ENCODE results near the gene FBN3.

Gene FBN3

DNA sequence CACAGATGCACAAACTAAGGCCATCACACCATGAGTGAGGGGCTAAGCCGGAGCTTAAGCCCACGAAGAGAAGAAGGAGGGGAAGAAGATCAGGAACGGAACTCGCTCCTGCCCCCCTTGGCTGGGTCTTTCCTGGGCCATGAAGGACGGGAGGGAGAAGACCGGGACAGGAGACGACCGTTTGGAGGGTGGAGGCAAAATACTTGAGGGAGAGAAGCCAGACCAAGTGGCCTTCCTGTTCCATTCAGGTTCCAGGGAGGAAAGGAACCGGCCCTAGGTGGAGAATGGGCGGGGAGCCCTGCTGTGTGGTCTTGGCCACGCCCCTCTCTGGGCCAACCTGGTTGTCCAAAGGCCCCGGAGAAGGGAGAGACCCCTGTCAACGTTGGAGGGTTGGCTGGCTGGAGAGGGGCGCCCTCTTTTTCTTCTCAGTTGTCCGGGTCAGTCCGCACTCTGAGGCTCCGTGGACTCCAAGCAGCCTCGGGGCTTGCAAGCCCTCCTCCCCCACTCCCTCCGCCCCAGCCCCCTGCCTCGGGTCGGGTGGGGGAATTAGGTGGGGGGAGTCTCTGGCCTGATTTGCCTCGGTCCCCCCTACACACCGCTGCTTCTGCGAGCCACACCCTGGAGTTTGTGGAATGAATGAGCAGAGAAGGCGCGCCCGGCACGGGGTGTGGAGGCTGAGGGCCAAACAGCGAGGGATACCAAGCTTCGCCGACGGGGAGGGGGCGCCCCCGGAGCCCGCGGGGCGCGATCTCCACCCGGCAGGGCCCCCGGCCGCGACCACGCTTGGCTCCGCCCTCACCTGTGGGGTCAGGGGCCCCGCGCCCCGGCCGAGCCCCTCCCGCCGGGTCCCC, 757 bp downstream of the FBN3 start:
- no peak for DNase-seq (ENCODE audit: low read depth)

DNA sequence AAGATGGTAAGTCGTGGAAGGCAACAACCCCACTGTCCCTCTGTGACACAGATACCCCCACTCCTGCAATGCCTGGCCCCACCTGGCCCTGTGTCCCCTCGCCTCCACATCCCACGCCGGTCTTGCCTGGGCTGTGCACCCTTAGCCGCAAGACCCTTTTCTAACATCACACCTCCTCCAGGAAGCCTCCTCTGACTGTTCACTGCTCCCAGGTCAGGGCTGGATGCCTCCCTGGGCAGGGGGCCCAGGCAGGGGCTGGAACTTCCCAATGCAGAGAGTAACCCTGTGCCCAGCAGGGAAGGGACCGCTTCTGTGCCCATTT, 1.3 kb downstream of the FBN3 start:
- DNase-seq (ENCODE audit: low read depth): no peak

DNA sequence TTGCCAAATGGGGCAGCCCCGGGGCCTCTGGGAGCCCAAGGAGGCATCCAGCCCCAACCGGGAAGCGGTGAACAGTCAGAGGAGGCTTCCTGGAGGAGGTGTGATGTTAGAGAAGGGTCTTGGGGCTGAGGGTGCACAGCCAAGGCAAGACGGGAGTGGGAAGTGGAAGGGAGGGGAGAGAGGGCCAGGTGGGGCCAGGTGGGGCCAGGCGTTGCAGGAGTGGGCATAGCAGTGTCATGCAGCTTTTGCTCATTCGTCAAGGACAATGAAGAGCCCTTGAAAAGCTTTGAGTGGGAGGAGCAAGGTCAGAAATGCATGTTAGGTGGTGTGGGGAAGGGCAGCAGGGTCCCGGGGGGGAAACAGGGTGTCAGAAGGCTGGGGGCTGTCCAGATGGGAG, 1.8 kb downstream of the FBN3 start:
- no peak for DNase-seq (ENCODE audit: low read depth)

DNA sequence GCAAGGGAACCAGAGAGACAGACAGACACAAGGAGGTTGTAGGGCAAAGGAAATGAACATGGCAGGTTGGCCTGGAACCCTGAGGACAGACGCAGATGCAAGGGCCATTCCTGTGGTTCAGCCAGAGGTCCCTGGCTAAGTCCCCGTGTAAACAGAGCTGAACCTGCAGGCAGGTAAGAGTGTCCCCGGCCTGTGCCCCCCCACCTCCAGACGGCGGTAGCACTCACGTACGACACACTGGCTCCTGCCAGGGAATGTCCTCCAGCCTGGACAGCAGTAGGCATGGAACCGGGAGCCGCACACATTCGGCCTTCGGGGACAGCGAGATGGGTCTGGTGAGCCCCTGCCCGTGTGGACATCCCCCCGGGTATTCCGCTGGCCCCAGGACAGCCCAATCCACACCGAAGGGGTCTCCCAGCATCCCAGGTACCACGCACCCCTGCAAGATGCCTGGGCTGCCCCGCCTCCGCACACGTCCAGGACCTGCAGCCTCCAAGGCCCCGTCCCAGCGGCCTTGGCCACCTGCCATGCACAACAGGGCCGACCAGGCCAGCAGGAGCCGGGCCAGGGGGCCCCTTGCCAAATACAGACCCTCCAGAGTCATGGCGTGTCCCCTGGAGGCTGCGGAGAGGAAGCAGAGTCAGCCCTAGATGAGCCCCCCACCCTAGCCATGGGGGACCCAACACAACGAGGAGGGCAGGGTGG, 2.4 kb downstream of the FBN3 start:
- DNase-seq (ENCODE audit: low read depth): no peak

DNA sequence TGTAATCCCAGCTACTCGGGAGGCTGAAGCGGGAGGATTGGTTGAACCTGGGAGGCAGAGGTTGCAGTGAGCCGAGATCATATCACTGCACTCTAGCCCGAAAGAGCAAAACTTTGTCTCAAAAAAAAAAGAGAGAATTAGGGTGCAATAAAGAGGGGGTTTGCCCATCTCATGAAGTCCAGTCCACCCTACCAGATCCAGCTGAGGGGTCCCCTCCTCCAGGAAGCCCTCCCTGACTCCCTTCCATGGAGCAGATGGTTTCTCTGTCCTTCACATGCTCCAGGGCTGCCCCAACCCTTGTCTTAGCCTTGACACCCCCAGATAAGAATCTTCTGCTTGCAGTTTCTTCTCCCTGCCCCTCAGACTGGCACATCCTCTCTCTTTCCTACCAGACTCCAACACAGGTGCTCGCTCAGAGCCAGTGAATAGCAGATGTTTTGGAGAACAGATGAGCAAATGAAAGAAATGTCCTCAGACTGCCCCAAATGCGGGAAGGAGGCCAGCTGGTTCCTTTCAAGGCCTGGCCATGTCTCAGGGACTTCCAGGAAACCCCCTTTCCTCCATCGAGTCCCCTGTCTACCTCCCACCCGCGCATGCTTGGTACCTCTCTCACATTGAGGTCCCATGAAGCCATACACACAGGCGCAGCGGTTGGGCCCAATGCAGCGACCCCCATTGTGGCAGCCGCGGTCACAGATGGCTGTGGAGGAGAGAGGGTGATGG, 5.0 kb downstream of the FBN3 start:
- no peak for DNase-seq (ENCODE audit: low read depth)

DNA sequence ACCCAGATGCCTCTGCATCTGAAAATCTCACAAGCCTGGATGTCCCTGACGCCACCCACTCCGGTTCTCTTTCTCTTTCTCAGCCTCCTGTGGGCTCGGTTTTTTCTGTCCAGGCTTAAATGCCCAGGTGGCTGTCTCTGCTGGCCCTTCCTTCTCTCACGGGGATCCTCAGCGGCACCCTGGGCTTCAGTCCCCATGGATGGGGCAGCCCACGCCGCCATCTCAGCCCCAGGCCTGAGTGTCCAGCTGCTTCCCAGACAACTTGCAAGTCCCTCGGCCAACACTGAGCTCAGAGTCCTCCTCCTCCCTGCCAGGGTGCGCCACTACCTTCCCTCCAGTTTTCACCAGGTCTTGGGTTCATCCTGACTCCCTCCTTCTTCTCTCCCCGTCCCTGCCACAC, 6.4 kb downstream of the FBN3 start:
- DNase-seq (ENCODE audit: low read depth): no peak

DNA sequence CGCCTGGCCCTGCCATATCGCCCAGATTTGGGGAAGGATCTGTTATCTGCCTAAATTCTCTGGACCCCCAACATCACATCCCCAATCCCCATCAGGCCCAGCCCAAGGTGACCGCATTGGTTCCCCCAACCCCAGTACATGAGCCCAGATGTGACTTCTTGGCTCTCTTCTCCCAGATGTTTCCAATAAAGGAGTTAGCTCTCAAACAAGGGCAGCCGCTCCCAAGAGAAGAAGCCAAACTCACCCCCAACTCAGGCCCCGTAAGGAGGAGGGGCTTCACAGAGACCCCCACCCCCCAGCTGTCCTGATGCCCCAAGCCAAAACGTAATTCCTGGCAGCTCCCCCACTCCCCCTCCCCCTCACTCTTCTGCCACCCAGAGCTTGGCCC, 6.9 kb downstream of the FBN3 start:
- no peak for DNase-seq (ENCODE audit: low read depth)

DNA sequence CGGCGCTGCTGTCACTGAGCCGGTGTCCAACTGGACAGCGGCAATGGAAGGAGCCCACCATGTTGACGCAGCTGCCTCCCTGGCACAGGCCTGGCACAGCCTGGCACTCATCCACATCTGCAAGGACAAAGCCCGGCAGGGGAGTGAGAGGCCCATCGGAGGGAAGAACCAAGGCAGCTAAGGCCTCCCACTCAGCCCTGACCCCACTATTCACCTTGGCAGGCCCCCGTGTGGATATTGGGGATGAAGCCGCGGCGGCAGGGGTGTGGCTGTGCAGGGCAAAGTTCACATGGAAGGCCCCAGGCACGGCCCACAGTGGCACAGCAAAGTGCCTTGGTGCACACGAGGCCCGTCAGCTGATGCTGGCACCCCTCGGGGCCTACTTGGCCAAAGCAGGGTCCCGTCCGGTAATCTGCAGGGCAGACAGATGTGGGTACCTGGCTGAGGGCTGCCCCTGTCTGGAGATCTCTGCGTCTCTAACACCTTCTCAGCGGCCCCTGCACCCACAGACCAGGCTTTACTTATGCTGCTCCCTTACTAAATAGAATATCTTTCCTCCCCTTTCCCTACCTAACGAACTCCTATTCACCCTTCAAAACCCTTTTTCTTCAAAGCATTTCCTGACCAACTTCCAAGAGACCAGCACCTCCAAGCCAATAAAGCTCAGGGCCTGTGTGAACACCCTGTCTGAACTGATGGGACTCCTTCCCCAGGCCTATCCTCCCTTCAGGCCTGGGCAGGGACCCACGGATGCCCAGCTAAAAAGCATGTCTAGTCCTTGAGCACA, 7.5 kb downstream of the FBN3 start:
- no peak for DNase-seq (ENCODE audit: low read depth)

DNA sequence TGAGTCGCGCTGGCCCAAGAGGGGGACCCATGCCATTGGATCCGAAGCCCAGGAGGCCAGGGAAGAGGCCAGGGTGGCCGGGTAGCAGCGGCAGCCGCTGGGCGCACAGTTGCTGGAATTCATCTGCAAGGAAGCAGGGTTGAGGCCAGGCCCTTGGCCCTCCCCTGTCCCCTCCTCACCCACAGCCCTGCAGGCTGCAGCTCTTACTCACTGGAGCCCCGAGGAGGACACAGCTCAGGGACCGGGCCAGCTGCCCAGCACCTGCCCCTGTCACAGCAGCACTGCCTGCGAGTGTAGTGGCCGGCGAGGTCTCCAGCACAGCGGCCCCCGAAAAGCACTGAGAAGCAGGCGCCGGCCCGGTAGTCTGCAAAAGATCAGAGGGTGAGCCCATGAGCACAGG, 11.2 kb downstream of the FBN3 start:
- DNase-seq (ENCODE audit: low read depth): no peak

DNA sequence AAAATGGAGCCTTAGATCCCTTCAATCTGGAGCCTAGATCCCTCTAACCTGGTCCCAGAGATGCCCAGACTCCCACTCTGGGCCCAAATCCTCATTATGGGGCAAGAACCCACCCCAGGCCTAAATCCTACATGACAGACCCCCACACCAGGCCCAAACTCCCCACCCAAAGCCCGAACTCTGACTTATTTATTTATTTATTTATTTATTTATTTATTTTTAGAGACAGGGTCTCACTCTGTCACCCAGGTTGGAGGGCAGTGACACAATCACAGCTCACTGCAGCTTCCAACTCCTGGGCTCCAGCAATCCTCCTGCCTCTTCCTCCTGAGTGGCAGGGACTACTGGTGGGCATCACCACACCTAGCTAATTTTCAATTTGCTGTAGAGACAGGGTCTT, 12.0 kb downstream of the FBN3 start:
- DNase-seq (ENCODE audit: low read depth): no peak

DNA sequence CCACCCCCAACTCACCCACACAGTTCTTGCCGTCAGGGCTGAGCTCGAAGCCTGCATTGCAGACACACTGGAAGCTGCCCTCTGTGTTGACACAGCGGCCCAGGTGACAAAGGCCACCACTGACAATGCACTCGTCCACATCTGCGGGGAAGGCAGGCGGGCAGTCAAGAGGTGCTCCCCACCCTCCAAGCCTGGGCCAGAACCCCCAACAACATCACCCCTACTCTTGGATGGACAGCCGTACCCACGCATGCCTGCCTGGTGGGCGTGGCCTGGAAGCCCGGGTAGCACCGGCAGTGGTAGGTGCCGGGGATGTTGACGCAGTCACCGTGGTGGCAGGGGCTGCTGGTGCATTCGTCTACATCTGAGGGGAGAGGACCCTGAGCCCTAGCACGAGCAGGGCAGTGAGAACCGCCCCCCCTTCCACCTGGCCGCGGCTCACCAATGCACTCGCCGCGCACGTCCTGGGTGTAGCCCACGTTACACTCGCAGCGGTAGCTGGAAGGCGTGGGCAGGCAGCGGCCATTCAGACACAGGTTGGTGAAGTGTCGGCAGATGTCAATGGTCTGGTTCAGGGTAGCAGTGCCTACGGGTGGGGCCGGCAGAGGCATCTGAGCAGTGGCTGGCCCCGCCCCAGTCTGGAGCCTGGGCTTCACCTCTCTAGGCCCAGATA, 13.3 kb downstream of the FBN3 start:
- DNase-seq (ENCODE audit: low read depth): no peak

DNA sequence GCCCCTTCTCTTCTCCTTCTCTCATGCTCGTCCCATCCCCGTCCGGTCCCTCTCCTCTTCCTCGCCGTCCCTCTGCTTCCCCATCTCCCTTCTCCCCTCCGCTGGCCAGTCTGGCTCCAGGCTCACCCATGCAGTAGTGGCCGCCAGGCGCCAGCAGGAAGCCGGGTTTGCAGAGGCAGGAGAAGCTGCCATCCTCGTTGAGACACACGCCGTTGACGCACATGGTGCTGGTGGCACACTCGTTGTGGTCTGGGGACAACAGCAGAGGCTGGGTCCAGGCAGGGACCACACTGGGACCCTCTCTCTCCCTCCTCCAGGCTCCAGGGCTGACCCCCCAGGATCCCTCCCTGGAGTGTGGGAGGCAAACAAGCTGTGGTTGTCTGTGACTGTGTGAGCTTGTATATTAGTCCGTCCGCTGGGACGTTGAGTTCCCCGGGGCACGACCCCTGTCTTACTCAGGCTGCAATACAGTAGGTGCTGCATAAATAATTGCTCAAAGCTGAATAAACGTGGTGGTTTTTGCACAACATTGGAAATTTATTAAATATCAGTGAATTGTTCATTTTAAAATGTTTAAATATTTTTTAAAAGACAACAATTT, 16.4 kb downstream of the FBN3 start:
- DNase-seq (ENCODE audit: low read depth): no peak

DNA sequence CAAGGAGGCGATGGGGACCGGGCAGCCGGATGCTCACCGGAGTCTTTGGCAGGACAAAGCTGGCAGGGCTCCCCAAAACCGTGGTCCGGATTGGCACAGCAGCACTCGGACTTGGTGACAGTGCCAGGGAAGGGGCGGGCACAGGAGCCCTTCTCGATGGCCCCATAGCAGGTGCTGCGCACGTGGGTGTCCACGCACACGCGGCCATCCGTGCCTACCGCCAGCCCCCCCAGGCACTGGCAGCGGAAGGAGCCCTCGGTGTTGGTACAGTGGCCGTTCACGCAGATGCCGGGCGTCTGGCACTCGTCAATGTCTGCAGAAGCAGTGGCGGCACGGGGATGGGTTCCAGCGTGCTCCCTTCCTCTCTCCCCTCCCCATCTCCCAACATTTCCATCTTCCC, 17.9 kb downstream of the FBN3 start:
- no peak for DNase-seq (ENCODE audit: low read depth)

DNA sequence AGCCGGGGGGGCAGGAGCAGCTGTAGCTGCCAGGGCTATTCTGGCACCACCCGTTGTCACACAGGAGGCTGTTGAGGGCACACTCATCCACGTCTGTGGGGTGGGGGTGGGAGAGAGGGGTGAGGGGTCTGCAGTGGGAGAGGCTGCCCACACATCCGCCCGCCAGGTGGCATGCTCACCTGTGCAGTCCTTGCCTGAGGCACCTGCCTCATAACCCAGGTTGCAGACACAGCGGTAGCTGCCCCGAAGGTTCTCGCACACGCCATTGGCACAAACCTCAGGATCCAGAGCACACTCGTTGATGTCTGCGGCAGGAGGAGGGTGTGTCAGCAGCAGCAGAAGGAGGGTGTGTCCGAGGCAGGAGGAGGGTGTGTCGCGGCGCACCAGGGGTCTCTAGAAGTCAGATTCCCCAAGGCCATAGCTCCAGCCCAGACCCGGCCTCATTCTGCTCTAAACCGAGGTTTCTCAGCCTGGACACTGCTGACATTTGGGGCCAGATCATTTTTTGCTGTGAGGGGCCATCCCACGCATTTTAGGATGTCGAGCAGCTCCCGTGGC, 20.3 kb downstream of the FBN3 start:
- no peak for DNase-seq (ENCODE audit: low read depth)

DNA sequence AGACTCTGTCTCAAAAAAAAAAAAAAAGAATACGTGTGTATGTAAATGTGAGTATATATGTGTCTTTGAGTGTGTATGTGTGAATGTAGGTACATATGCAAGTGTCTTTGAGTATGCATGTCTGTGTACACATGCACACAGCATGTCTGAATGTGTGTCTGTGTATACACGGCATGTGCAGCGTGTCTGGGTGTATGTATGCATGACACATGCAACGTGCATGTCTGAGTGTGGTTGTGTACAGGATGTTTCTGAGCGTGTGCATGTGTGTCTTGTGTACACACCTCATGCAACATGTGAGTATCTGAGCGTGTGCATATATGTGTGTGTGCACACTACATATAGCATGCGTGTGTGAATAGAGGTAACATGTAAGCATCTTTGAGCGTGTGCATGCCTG, 20.8 kb downstream of the FBN3 start:
- no peak for DNase-seq (ENCODE audit: low read depth)

DNA sequence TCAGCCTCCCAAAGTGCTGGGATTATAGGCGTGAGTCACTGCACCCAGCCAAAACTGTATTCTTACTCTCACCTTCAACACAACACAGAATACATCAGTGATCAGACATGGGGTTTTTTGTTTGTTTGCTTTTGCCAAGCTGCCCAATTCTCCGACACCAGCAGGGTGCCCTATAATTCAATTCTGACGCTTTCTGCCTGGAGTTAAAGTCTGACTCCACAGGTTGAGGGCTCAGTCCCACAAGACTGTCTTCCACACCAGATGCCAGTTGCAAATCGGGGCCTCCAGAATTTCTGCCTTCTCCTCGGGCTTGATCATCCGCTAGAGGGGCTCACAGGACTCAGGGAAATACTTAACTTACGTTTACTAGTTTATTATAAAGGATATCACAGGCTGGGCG, 22.1 kb downstream of the FBN3 start:
- no peak for DNase-seq (ENCODE audit: low read depth)

DNA sequence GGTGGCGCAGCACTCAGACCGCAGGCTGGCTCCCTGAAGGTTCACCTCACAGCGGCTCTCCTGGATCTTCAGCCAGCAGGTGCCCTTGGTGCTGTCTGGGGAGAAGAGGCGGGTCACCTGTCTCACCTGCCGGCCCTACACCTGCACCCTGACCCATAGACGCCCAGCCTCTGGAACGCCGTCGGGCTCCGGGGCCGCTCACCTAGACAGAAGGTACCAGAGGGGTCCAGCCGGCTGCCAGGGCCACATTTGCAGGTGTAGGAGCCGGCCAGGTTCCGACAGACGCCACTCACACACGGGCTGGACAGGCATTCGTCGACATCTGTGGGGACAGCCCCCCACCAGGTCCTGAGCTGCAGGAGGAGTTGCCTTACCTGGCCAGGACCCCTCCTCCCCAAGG, 22.9 kb downstream of the FBN3 start:
- DNase-seq (ENCODE audit: low read depth): no peak

DNA sequence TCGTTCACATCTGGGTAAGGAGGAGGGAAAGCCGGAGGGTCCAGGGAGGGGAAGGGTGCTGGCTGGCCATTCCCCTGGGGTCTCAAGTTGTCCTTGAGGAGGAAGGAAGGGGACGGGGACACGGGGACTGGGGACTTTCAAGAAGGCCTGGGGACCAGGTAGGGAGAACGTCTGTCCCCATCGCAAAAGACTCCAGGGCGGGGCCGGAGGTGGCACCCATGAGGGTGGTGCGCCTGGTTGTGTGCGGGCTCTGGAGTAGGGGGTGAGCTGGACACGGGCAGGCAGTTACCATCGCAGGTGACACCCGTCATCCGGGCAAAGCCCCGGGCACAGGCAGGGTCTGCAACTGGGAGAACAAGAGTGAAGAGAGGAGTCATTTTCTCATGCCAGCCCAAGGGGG, 23.4 kb downstream of the FBN3 start:
- DNase-seq (ENCODE audit: low read depth): no peak

DNA sequence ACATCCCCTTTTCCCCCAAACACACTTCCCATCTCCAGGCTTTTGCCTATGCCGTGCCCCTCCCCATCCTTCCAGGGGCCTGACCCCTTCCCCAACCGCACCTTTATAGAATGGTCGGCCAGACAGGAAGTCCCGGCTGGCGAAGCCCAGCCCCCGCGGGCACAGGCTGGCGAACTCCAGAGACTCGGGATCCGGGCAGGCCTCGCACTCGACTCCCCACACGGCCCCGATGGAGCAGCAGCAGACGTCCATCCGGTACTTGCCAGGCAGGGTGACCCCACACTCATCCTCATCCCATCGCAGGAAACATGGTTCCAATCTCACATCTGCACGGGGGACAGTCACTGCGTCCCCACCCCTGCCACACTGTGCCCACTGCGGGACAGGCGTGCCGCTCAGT, 25.7 kb downstream of the FBN3 start:
- no peak for DNase-seq (ENCODE audit: low read depth)

DNA sequence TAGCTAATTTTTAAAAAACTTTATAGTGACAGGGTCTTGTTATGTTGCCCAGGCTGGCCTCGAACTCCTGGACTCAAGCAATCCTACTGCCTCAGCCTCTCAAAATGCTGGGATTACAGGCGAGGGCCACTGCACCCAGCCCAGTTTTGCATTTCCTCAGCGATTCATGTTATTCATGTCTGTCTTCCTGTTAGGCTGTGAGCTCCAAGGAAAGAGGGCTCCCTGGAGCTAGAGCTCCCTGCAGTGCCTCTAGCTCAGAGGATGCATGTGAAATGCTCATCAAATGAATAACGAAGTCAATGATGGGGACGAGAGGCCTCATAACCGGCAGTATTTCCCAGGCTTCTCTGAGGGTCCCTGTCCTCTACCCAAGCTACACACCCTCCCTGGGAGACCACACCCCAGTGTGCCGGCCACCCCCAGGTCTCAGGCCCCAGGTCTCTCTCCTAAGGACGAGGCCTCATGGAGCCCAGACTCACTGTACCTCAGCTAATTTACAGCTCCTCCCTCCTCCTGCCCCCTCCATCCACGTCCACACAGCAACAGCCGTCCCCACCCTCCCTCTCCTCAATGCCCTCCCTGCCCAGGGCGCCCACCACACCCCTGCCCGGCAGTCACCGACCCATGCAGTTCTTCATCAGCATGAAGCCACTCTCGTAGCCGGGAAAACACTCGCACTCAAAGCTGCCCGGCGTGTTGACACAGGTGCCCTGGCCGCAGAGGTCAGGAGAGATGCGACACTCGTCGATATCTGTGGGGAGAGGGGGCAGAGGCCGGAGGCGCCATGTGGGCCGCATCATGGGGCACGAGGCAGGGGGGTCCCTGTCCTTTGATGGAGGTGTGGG, 28.5 kb downstream of the FBN3 start:
- DNase-seq (ENCODE audit: low read depth): no peak
